ENCODE measurements around the gene PDE11A. TPM values are rescaled to one million over a fixed set of nuclear protein-coding genes. Genes with fewer than 3 reads are reported as not detected.

PDE11A gene
- total and polyA plus RNA-seq, 2 experiments from 2014 or later: 0.34 to 0.86 TPM

GRCh38 chr2:177577075-177577474, 495.5 kb downstream of the PDE11A start:
- 19 to 24% methylated on average over 1 of the region's 1 CpG for WGBS, 2 experiments (ENCODE audit: low coverage in 1 of 2, low lambda C conversion rate in 2 of 2, missing lambda C conversion rate in 2 of 2)
- H3K9me3 ChIP-seq (ENCODE audit: low read depth): no peaks in the 10 kb centered on the region
- TF ChIP-seq EZH2 (IDR thresholded peaks at IDR 0.05; ENCODE audit: insufficient read depth, poor library complexity, severe bottlenecking): no peak
- no peak for TF ChIP-seq EZH2phosphoT487 (IDR thresholded peaks at IDR 0.05; ENCODE audit: insufficient read depth, low read depth)

GRCh38 chr2:177575358-177575757, 497.2 kb downstream of the PDE11A start:
- no peak for TF ChIP-seq EZH2phosphoT487 (IDR thresholded peaks at IDR 0.05; ENCODE audit: insufficient read depth, low read depth)
- TF ChIP-seq EZH2 (IDR thresholded peaks at IDR 0.05; ENCODE audit: insufficient read depth, poor library complexity, severe bottlenecking): no peak
- H3K36me3 ChIP-seq (ENCODE audit: low read depth): no peaks in the 10 kb centered on the region
- H3K4me1 ChIP-seq (ENCODE audit: insufficient read depth): no peaks in the 10 kb centered on the region
- no peak overlapping the region for H3K4me2 ChIP-seq (ENCODE audit: unreplicated experiment)
- H3K9ac ChIP-seq: no peak overlapping the region
- no peak overlapping the region for H3K27ac ChIP-seq
- in situ Hi-C loops (cut with MboI): no loop called here
- no peak for DNase-seq
- no peaks in the 10 kb centered on the region for H4K20me1 ChIP-seq (ENCODE audit: insufficient read depth)
- WGBS, 2 experiments (ENCODE audit: low coverage in 1 of 2, low lambda C conversion rate in 2 of 2, missing lambda C conversion rate in 2 of 2): 35 to 41% methylated on average over 2 of the region's 2 CpGs
- H3K4me3 ChIP-seq: no peak overlapping the region
- no peaks in the 10 kb centered on the region for H3K9me3 ChIP-seq (ENCODE audit: low read depth)
- no peak overlapping the region for H2AFZ ChIP-seq
- H3K27me3 ChIP-seq (replicated peaks; ENCODE audit: insufficient read depth): no peaks in the 10 kb centered on the region
- H3F3A ChIP-seq (ENCODE audit: insufficient read depth): no peaks in the 10 kb centered on the region
- H3K9me2 ChIP-seq (ENCODE audit: insufficient read depth): no peaks in the 10 kb centered on the region
- no peaks in the 10 kb centered on the region for H3K79me2 ChIP-seq (ENCODE audit: insufficient read depth)

More at GRCh38 chr2:177577075-177577474, 495.5 kb downstream of the PDE11A start:
- H3K79me2 ChIP-seq (ENCODE audit: insufficient read depth): no peaks in the 10 kb centered on the region
- H3K9me2 ChIP-seq (ENCODE audit: insufficient read depth): no peaks in the 10 kb centered on the region
- no peak for DNase-seq
- no peak overlapping the region for H2AFZ ChIP-seq
- no peak overlapping the region for H3K9ac ChIP-seq
- no peaks in the 10 kb centered on the region for H3F3A ChIP-seq (ENCODE audit: insufficient read depth)
- H3K4me3 ChIP-seq: no peak overlapping the region
- in situ Hi-C loops (cut with MboI): no loop called here
- no peak overlapping the region for H3K4me2 ChIP-seq (ENCODE audit: unreplicated experiment)
- no peaks in the 10 kb centered on the region for H3K27me3 ChIP-seq (replicated peaks; ENCODE audit: insufficient read depth)
- no peak overlapping the region for H3K27ac ChIP-seq
- H3K4me1 ChIP-seq (ENCODE audit: insufficient read depth): no peaks in the 10 kb centered on the region
- H4K20me1 ChIP-seq (ENCODE audit: insufficient read depth): no peaks in the 10 kb centered on the region
- no peaks in the 10 kb centered on the region for H3K36me3 ChIP-seq (ENCODE audit: low read depth)

GRCh38 chr2:177574356-177574755, 498.2 kb downstream of the PDE11A start:
- no peak overlapping the region for H2AFZ ChIP-seq

More at GRCh38 chr2:177574356-177574755, 498.2 kb downstream of the PDE11A start:
- no peak for DNase-seq
- H3K4me3 ChIP-seq: no peak overlapping the region
- no peak overlapping the region for H3K4me2 ChIP-seq (ENCODE audit: unreplicated experiment)
- no peaks in the 10 kb centered on the region for H4K20me1 ChIP-seq (ENCODE audit: insufficient read depth)
- H3K27ac ChIP-seq: no peak overlapping the region
- no peaks in the 10 kb centered on the region for H3K9me2 ChIP-seq (ENCODE audit: insufficient read depth)
- no peak overlapping the region for H3K9ac ChIP-seq
- WGBS, 2 experiments (ENCODE audit: low coverage in 1 of 2, low lambda C conversion rate in 2 of 2, missing lambda C conversion rate in 2 of 2): 73 to 80% methylated on average over 7 of the region's 7 CpGs
- in situ Hi-C loops (cut with MboI): no loop called here
- no peaks in the 10 kb centered on the region for H3K79me2 ChIP-seq (ENCODE audit: insufficient read depth)
- H3K4me1 ChIP-seq (ENCODE audit: insufficient read depth): no peaks in the 10 kb centered on the region
- H3K27me3 ChIP-seq (replicated peaks; ENCODE audit: insufficient read depth): no peaks in the 10 kb centered on the region
- TF ChIP-seq EZH2phosphoT487 (IDR thresholded peaks at IDR 0.05; ENCODE audit: insufficient read depth, low read depth): no peak
- no peak for TF ChIP-seq EZH2 (IDR thresholded peaks at IDR 0.05; ENCODE audit: insufficient read depth, poor library complexity, severe bottlenecking)
- H3K36me3 ChIP-seq (ENCODE audit: low read depth): no peaks in the 10 kb centered on the region
- H3K9me3 ChIP-seq (ENCODE audit: low read depth): no peaks in the 10 kb centered on the region
- H3F3A ChIP-seq (ENCODE audit: insufficient read depth): no peaks in the 10 kb centered on the region

Small RNAs within 50 kb of the gene (small RNA-seq; reads per million reads assigned to genes)
- gene AC011998.1 (ENCODE audit: low read depth, low replicate concordance) (not detected), gene RNU6-629P (ENCODE audit: low read depth, low replicate concordance) (not detected)

Other genes with a start within 250 kb of the PDE11A start
- 15.2 and 15.4 TPM in 2 replicates for gene RBM45, start 39.7 kb upstream of the PDE11A start, total RNA-seq (2014; rRNA removed; shearing (Covaris generic))
- 17.4 and 17.6 TPM in 2 replicates for gene RBM45, start 39.7 kb upstream of the PDE11A start, polyA plus RNA-seq (2016; fragmentation: Nextera tagmentation; extraction: Ambion mirVana)
- 6.3 and 8.9 TPM in 2 replicates for gene OSBPL6, start 121.7 kb upstream of the PDE11A start, total RNA-seq (2014; rRNA removed; shearing (Covaris generic))
- 10.6 and 11.8 TPM in 2 replicates for gene OSBPL6, start 121.7 kb upstream of the PDE11A start, polyA plus RNA-seq (2016; fragmentation: Nextera tagmentation; extraction: Ambion mirVana)

All from GM23248 (cell line).